Body of pancreas (tissue), 4 donors: ENCODE measurements around the gene MBP. TPM values are rescaled to one million over a fixed set of nuclear protein-coding genes. Genes with fewer than 3 reads are reported as not detected.

Source experiments
- ATAC-seq: fragments of 150-250 bp; one replicate; pipeline ENCODE4 v1.9.1; 2016
- DNase-seq, 4 donors: peaks; one replicate each; pipeline ENCODE4 v3.0.0-alpha.2; 2019
- H3K27ac ChIP-seq, 4 donors: fragments of 200-600 bp; sonication (generic); 1 replicate in 3 of 4; 2 replicates in 1 of 4; pipeline versions ENCODE4 v1.5.1 to v1.6.1; 2016 to 2019; ENCODE audit warnings: mild to moderate bottlenecking in 1 of 4, mixed read lengths in 1 of 4, moderate library complexity in 1 of 4
- H3K27me3 ChIP-seq, 2 donors: fragments of 200-600 bp; sonication (generic); one replicate each; pipeline ENCODE4 v1.6.0; 2016; ENCODE audit warnings: mild to moderate bottlenecking in 1 of 2
- H3K36me3 ChIP-seq, 2 donors: fragments of 200-600 bp; sonication (generic); replicated peaks in 1 of 2; 2 replicates each; pipeline ENCODE4 v1.5.1; 2016; ENCODE audit warnings: low read depth in 2 of 2; ENCODE audit not compliant: insufficient read depth in 1 of 2
- H3K4me1 ChIP-seq: fragments of 200-600 bp; sonication (generic); one replicate; pipeline ENCODE4 v1.6.0; 2016
- H3K4me3 ChIP-seq, 2 donors: fragments of 200-600 bp; sonication (generic); 1 replicate in 1 of 2; 2 replicates in 1 of 2; pipeline ENCODE4 v1.5.1; 2016 to 2019
- H3K9me3 ChIP-seq, 3 donors: fragments of 200-600 bp; sonication (generic); 1 replicate in 2 of 3; 2 replicates in 1 of 3; pipeline ENCODE4 v1.5.1; 2016
- POLR2A ChIP-seq, 3 donors: fragments of 450-650 bp; IDR thresholded peaks; one replicate each; pipeline ENCODE4 v1.6.1; 2016; ENCODE audit warnings: antibody characterized with exemption in 3 of 3, mild to moderate bottlenecking in 2 of 3
- WGBS, 2 donors: methylation state at CpG; one replicate each; pipeline ENCODE4 v1.1.5; 2017; 5-methylcytosine and 5-hydroxymethylcytosine counted together
- intact Hi-C: fragments of 100-400 bp; cut with DNase I; formaldehyde crosslinking; loops from one replicate; pipeline ENCODE4 v1.15.1; 2023
- total RNA-seq, 2 donors: library from RNA; depleted of rRNA; stranded (reverse); fragments of >200 nt; gene quantifications; one replicate each; pipeline ENCODE4 v1.1.0, GENCODE V29; 2016
- TF ChIP-seq, protein P1 (sequence below), 7 experiments: fragments of 450-650 bp in 4 of 7; fragments of 200-600 bp in 3 of 7; sonication (generic) in 3 of 7; IDR thresholded peaks; one replicate each; pipeline ENCODE4 v1.5.1; 2016 to 2019; ENCODE audit warnings: antibody characterized with exemption in 7 of 7

Gene MBP
- total RNA-seq, 2 donors from 2014 or later = 17.4 to 24.4 TPM

DNA sequence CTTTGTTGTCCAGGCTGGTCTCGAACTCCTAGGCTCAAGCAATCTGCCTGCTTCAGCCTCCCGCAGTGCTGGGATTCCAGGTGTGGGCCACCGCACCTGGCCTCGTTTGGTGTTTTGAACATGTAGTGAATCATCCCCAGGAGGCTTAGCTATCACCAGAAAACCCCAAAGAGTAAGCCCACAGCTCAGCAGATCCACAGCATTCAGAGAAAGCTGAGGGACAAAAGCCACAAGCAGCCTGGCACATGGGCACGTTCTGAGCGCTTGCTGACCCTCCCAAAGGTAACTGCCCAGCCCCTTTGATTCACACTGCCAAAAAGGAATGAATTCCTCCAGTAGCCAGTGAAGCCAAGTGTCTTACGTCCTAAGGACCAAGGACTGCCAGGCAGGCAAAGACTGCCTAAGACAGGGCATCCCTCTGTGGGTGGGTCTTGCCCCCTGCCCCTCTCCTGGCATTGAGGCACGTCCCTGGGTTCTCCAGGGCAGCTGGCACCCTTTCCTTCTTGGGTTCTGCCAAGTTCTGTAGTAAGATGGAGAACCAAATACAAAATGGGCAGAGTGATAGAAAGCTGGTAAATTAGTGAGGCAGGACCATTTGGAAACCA, 31.7 kb downstream of the MBP start:
- peaks cover 0 to 2% of the 10 kb centered on the region in 2 donors for H3K36me3 ChIP-seq
- H3K4me3 ChIP-seq = no peak overlapping the region
- H3K27me3 ChIP-seq = no peaks in the 10 kb centered on the region
- 82 to 84% methylated on average over 8 of the region's 8 CpGs for WGBS, 2 donors
- intact Hi-C loops = no loop called here
- H3K9me3 ChIP-seq = no peaks in the 10 kb centered on the region
- ATAC-seq = no peak
- peak overlapping the region in 2 of 4 donors; percentile 31 to 69 for H3K27ac ChIP-seq
- no peak for TF ChIP-seq POLR2A (IDR thresholded peaks at IDR 0.05)
- TF ChIP-seq, protein P1, sequence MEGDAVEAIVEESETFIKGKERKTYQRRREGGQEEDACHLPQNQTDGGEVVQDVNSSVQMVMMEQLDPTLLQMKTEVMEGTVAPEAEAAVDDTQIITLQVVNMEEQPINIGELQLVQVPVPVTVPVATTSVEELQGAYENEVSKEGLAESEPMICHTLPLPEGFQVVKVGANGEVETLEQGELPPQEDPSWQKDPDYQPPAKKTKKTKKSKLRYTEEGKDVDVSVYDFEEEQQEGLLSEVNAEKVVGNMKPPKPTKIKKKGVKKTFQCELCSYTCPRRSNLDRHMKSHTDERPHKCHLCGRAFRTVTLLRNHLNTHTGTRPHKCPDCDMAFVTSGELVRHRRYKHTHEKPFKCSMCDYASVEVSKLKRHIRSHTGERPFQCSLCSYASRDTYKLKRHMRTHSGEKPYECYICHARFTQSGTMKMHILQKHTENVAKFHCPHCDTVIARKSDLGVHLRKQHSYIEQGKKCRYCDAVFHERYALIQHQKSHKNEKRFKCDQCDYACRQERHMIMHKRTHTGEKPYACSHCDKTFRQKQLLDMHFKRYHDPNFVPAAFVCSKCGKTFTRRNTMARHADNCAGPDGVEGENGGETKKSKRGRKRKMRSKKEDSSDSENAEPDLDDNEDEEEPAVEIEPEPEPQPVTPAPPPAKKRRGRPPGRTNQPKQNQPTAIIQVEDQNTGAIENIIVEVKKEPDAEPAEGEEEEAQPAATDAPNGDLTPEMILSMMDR (IDR thresholded peaks at IDR 0.05) = no peak
- DNase-seq = no peak
- H3K4me1 ChIP-seq = peaks cover 27% of the 10 kb centered on the region

DNA sequence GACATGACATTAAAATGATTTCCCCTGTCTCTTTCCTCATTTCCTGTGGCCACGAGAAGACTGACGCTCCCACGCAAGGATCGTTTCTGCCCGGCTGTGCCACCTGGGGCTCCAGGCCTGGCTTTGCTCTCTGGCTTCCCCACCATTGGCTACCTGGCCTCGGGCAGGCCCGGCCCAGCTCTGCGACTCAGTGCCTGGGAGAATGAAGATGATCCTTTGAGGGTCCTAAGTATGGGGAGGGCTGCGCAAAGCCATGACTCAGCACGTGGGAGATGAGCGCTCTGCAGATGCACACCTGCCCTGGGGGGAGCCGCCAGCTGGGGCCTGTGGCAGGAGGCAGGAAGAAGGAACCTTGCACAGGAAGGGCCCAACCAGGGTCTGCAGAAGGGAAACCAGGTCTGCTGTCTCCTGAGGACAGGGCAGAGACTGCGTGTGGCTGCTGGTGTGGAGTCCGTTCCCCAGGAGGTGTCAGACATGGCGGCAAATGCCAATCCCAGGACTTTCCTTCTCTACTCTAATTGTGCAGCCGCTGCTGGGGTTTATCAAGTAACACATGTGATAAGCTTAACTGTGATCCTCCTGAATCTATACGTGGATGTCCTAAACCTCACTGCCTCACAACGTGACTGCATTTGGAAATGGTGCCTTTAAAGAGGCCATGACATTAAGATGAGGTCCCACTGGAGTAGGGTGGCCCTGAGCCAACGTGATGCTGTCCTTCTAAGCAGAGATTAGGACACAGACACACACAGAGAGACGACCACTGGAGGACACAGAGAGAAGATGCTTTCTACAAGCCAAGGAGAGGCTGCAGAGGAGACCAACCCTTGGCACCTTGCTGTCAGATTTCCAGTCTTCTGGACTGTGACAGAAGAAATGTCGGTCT, 32.9 kb downstream of the MBP start:
- WGBS, 2 donors = 84 to 86% methylated on average over 14 to 20 of the region's 21 CpGs
- no peak overlapping the region for H3K27ac ChIP-seq
- H3K9me3 ChIP-seq = no peaks in the 10 kb centered on the region
- H3K4me1 ChIP-seq = peaks cover 27% of the 10 kb centered on the region
- H3K36me3 ChIP-seq = peaks cover 0 to 2% of the 10 kb centered on the region in 2 donors
- DNase-seq (no peak), ATAC-seq (no peak)
- no peak overlapping the region for H3K4me3 ChIP-seq
- no peaks in the 10 kb centered on the region for H3K27me3 ChIP-seq
- intact Hi-C loops = no loop called here
- TF ChIP-seq POLR2A (IDR thresholded peaks at IDR 0.05) = no peak
- TF ChIP-seq, protein P1 (IDR thresholded peaks at IDR 0.05) = no peak

DNA sequence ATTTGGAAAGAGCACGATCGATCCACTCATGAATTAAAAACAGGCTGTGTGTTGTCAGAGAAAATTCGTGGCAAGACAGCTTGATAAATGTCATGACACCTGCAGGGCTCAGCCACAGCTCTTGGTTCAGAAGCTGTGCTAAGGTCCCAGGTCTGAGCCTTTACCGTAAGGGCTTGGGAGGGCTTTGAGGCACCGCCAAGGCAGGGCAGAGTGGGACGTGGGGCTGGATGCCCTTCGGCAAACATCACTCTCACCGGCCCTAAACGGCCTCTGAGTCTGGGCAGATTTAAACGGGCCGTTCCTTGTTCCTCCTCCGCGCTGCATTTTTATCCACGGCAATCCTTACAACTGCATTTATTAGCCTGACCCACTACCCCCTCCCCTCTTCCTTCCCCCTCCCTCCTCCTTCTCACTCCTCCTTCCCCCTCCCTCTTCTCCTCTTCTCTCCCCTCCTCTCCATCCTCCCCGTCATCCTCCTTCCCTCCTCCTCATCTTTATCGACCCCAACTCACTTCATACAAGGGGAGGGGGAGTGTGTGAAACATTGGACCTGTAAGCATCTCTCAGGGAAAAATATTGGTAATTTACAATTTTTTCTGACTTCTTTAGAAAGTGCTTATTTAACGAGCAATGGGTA, 33.9 kb downstream of the MBP start:
- Histone ChIP-seq H3K27ac (peak overlapping the region in 3 of 4 donors; percentile 42 to 68 (median 56)), H3K36me3 (peaks cover 0 to 2% of the 10 kb centered on the region in 2 donors), H3K9me3 (no peaks in the 10 kb centered on the region), H3K27me3 (no peaks in the 10 kb centered on the region), H3K4me3 (no peak overlapping the region), H3K4me1 (peaks cover 27% of the 10 kb centered on the region)
- DNase-seq (peak in 2 of 4 donors; percentile 34 to 52), ATAC-seq (no peak)
- 32 to 41% methylated on average over 17 of the region's 17 CpGs for WGBS, 2 donors
- no peak for TF ChIP-seq POLR2A (IDR thresholded peaks at IDR 0.05)
- TF ChIP-seq, protein P1 (IDR thresholded peaks at IDR 0.05) = no peak
- intact Hi-C loops = no loop called here

DNA sequence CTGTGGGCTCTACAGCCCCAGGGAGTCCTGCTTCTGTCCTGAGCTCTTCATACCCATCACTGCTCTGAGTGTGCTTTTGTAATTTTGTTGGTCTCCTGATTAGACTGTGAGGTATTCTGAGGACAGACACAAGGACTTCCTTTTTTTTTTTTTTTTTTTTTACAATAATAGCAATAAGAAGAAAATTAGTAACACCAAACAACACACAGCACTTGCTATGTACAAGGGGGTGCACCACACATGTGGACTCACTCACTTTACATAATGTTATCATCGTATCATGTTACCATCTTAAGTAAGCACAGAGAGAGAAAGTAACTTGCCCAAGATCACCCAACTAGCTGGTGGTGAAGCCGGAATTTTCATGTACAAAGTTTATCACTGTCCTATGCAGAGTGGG, 34.6 kb downstream of the MBP start:
- no peak overlapping the region for H3K4me3 ChIP-seq
- DNase-seq = no peak
- no peak for ATAC-seq
- no peak for TF ChIP-seq POLR2A (IDR thresholded peaks at IDR 0.05)
- TF ChIP-seq, protein P1 (IDR thresholded peaks at IDR 0.05) = no peak
- 11 to 23% methylated on average over 2 of the region's 2 CpGs for WGBS, 2 donors
- H3K9me3 ChIP-seq = no peaks in the 10 kb centered on the region
- H3K27me3 ChIP-seq = no peaks in the 10 kb centered on the region
- peaks cover 0 to 2% of the 10 kb centered on the region in 2 donors for H3K36me3 ChIP-seq
- H3K27ac ChIP-seq = peak overlapping the region in 3 of 4 donors; percentile 42 to 68 (median 56)
- H3K4me1 ChIP-seq = peaks cover 27% of the 10 kb centered on the region
- intact Hi-C loops = no loop called here
